ENCODE results near the gene FBXO36.

DNA sequence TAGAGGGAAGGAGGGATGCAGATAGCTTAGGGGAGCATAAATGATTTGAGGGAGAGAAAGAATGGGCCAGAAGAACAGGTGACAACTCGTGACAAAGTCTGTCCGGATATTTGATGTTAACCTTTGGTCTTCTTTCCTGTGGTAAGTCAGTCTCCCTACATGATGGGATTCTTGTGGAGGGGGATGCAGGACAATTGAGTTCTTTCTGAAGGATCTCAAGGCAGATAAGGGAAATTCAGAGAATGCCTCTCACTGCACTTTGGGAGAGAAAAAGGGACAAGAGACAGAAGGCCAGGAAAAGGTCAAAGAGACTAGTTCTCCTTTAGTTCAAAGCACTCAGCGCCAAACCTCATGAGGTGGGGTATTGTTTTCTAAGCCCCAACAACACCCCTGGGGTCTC, 34.2 kb downstream of the FBXO36 start:
- TF ChIP-seq, protein P1, sequence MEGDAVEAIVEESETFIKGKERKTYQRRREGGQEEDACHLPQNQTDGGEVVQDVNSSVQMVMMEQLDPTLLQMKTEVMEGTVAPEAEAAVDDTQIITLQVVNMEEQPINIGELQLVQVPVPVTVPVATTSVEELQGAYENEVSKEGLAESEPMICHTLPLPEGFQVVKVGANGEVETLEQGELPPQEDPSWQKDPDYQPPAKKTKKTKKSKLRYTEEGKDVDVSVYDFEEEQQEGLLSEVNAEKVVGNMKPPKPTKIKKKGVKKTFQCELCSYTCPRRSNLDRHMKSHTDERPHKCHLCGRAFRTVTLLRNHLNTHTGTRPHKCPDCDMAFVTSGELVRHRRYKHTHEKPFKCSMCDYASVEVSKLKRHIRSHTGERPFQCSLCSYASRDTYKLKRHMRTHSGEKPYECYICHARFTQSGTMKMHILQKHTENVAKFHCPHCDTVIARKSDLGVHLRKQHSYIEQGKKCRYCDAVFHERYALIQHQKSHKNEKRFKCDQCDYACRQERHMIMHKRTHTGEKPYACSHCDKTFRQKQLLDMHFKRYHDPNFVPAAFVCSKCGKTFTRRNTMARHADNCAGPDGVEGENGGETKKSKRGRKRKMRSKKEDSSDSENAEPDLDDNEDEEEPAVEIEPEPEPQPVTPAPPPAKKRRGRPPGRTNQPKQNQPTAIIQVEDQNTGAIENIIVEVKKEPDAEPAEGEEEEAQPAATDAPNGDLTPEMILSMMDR (IDR thresholded peaks at IDR 0.05): no peak
- no peak for TF ChIP-seq POLR2A (IDR thresholded peaks at IDR 0.05)
